Measurements from ENCODE around the gene ARMH2. TPM values are rescaled to one million over a fixed set of nuclear protein-coding genes. Genes with fewer than 3 reads are reported as not detected.

Gene ARMH2
- total and polyA plus RNA-seq, 12 donors, result 0.39 TPM; not detected in 11

GRCh38 chr6:24821860-24822444 lies 23.2 kb upstream of the ARMH2 start:
- Histone ChIP-seq H3K4me3 (no peak overlapping the region), H3K27me3 (no peaks in the 10 kb centered on the region), H3K27ac (no peak overlapping the region), H3K9me3 (replicated peaks in 1 of 3) (peaks cover 0 to 5% (median 0%) of the 10 kb centered on the region in 3 donors), H3K36me3 (replicated peaks in 1 of 2) (no peaks in the 10 kb centered on the region), H3K4me1 (replicated peaks in 1 of 2) (no peaks in the 10 kb centered on the region)
- no peak for TF ChIP-seq CTCF (IDR thresholded peaks at IDR 0.05)
- TF ChIP-seq POLR2A (IDR thresholded peaks at IDR 0.05), result no peak
- intact Hi-C loops (cut with DNase I), result no loop called here
- DNase-seq, result no peak
- 72 to 86% (median 79%) methylated on average over 3 of the region's 3 CpGs for WGBS, 4 donors

GRCh38 chr6:24818346-24818745 lies 19.6 kb upstream of the ARMH2 start:
- H3K27ac ChIP-seq, result no peak overlapping the region
- WGBS, 4 donors, result 64 to 81% (median 71%) methylated on average over 2 of the region's 2 CpGs

GRCh38 chr6:24809728-24810127 lies 11.0 kb upstream of the ARMH2 start:
- DNase-seq, result no peak
- H3K27me3 ChIP-seq, result no peaks in the 10 kb centered on the region
- 67 to 79% (median 73%) methylated on average over 3 of the region's 3 CpGs for WGBS, 4 donors
- no peaks in the 10 kb centered on the region for H3K4me1 ChIP-seq (replicated peaks in 1 of 2)
- no peak overlapping the region for H3K27ac ChIP-seq
- H3K4me3 ChIP-seq, result no peak overlapping the region
- intact Hi-C loops (cut with DNase I), result no loop called here
- no peaks in the 10 kb centered on the region for H3K36me3 ChIP-seq (replicated peaks in 1 of 2)
- TF ChIP-seq POLR2A (IDR thresholded peaks at IDR 0.05), result no peak
- TF ChIP-seq CTCF (IDR thresholded peaks at IDR 0.05), result no peak
- H3K9me3 ChIP-seq (replicated peaks in 1 of 3), result no peaks in the 10 kb centered on the region

More at GRCh38 chr6:24818346-24818745, 19.6 kb upstream of the ARMH2 start:
- DNase-seq, result peak in 1 of 7 donors; percentile 8
- Histone ChIP-seq H3K9me3 (replicated peaks in 1 of 3) (no peaks in the 10 kb centered on the region), H3K36me3 (replicated peaks in 1 of 2) (no peaks in the 10 kb centered on the region), H3K4me1 (replicated peaks in 1 of 2) (no peaks in the 10 kb centered on the region), H3K4me3 (no peak overlapping the region), H3K27me3 (no peaks in the 10 kb centered on the region)
- TF ChIP-seq CTCF (IDR thresholded peaks at IDR 0.05) (no peak), POLR2A (IDR thresholded peaks at IDR 0.05) (no peak)
- intact Hi-C loops (cut with DNase I), result no loop called here

GRCh38 chr6:24807584-24807983 lies 8.9 kb upstream of the ARMH2 start:
- Histone ChIP-seq H3K4me3 (no peak overlapping the region), H3K27me3 (no peaks in the 10 kb centered on the region), H3K9me3 (replicated peaks in 1 of 3) (no peaks in the 10 kb centered on the region), H3K4me1 (replicated peaks in 1 of 2) (no peaks in the 10 kb centered on the region), H3K36me3 (replicated peaks in 1 of 2) (no peaks in the 10 kb centered on the region), H3K27ac (no peak overlapping the region)
- DNase-seq, result no peak
- intact Hi-C loops (cut with DNase I), result no loop called here
- 92 to 100% (median 94%) methylated on average over 3 of the region's 3 CpGs for WGBS, 4 donors
- TF ChIP-seq CTCF (IDR thresholded peaks at IDR 0.05), result no peak
- no peak for TF ChIP-seq POLR2A (IDR thresholded peaks at IDR 0.05)
